ENCODE data around the gene BUD13. TPM values are rescaled to one million over a fixed set of nuclear protein-coding genes. Genes with fewer than 3 reads are reported as not detected.

Gene BUD13
- polyA plus RNA-seq: 19.1 and 20.5 TPM in 2 replicates
- 22.6 and 25.6 TPM in 2 replicates for polyA minus RNA-seq

GRCh38 chr11:116772443-116773202 lies at the start of gene BUD13:
Gene BUD13 (minus strand): TSS chr11:116772987. CDS start chr11:116772964, 23 bp downstream.
- Histone ChIP-seq H3F3A (ENCODE audit: insufficient read depth, low read length, poor library complexity, severe bottlenecking) (no peaks in the 10 kb centered on the region), H3K36me3 (ENCODE audit: insufficient read depth, low read length) (no peaks in the 10 kb centered on the region), H2AFZ (ENCODE audit: low read depth, low read length) (peak within 1 kb of the TSS; percentile 75), H3K9ac (ENCODE audit: low read length) (peak within 1 kb of the TSS; percentile 83), H3K4me2 (ENCODE audit: low read length) (peak within 1 kb of the TSS; percentile 99), H3K79me2 (replicated peaks; ENCODE audit: insufficient read depth, low read length) (peaks cover 16% of the 10 kb centered on the region), H4K20me1 (ENCODE audit: insufficient read depth) (no peaks in the 10 kb centered on the region), H3K4me3 (ENCODE audit: low read length) (peak within 1 kb of the TSS; percentile 95), H3K27me3 (ENCODE audit: insufficient read depth, low read depth, low read length) (no peaks in the 10 kb centered on the region), H3K9me2 (ENCODE audit: insufficient read depth, low read length) (no peaks in the 10 kb centered on the region), H3K27ac (ENCODE audit: low read length) (peak within 1 kb of the TSS; percentile 77), H3K9me3 (ENCODE audit: low read length) (no peaks in the 10 kb centered on the region)
- peak; percentile 49 for TF ChIP-seq TAF1 (IDR thresholded peaks at IDR 0.05; ENCODE audit: low read depth)
- peak; percentile 82 for TF ChIP-seq REST (IDR thresholded peaks at IDR 0.05; ENCODE audit: borderline replicate concordance)
- peak; percentile 59 for TF ChIP-seq SMC3 (conservative IDR thresholded peaks at IDR 0.05; ENCODE audit: poor library complexity)
- peak; percentile 84 for TF ChIP-seq POLR2AphosphoS5 (IDR thresholded peaks at IDR 0.05)
- TF ChIP-seq CTCF (IDR thresholded peaks at IDR 0.05; ENCODE audit: poor library complexity, severe bottlenecking): peak; percentile 32
- peak; percentile 58 for TF ChIP-seq EP300 (conservative IDR thresholded peaks at IDR 0.05; ENCODE audit: poor library complexity, severe bottlenecking)
- TF ChIP-seq MXI1 (conservative IDR thresholded peaks at IDR 0.05; ENCODE audit: poor library complexity, severe bottlenecking): peak; percentile 72
- TF ChIP-seq RAD21 (conservative IDR thresholded peaks at IDR 0.05): peak; percentile 45
- TF ChIP-seq EZH2 (IDR thresholded peaks at IDR 0.05; ENCODE audit: borderline replicate concordance, insufficient read depth, low read length, poor library complexity, severe bottlenecking): no peak

GRCh38 chr11:116822575-116822974 lies 49.8 kb upstream of the BUD13 start:
- H3F3A ChIP-seq (ENCODE audit: insufficient read depth, low read length, poor library complexity, severe bottlenecking): no peaks in the 10 kb centered on the region
- H3K4me3 ChIP-seq (ENCODE audit: low read length): no peak overlapping the region
- no peaks in the 10 kb centered on the region for H3K79me2 ChIP-seq (replicated peaks; ENCODE audit: insufficient read depth, low read length)
- H3K9ac ChIP-seq (ENCODE audit: low read length): no peak overlapping the region
- H3K36me3 ChIP-seq (ENCODE audit: insufficient read depth, low read length): no peaks in the 10 kb centered on the region
- H3K27me3 ChIP-seq (ENCODE audit: insufficient read depth, low read depth, low read length): no peaks in the 10 kb centered on the region
- no peak overlapping the region for H3K4me2 ChIP-seq (ENCODE audit: low read length)
- H3K9me3 ChIP-seq (ENCODE audit: low read length): no peaks in the 10 kb centered on the region
- H2AFZ ChIP-seq (ENCODE audit: low read depth, low read length): no peak overlapping the region
- no peaks in the 10 kb centered on the region for H4K20me1 ChIP-seq (ENCODE audit: insufficient read depth)
- TF ChIP-seq CTCF (IDR thresholded peaks at IDR 0.05; ENCODE audit: poor library complexity, severe bottlenecking): no peak
- no peak for TF ChIP-seq SMC3 (conservative IDR thresholded peaks at IDR 0.05; ENCODE audit: poor library complexity)
- TF ChIP-seq POLR2AphosphoS5 (IDR thresholded peaks at IDR 0.05): no peak
- no peak for TF ChIP-seq EZH2 (IDR thresholded peaks at IDR 0.05; ENCODE audit: borderline replicate concordance, insufficient read depth, low read length, poor library complexity, severe bottlenecking)
- TF ChIP-seq TAF1 (IDR thresholded peaks at IDR 0.05; ENCODE audit: low read depth): no peak
- no peak for TF ChIP-seq RAD21 (conservative IDR thresholded peaks at IDR 0.05)
- no peak for TF ChIP-seq MXI1 (conservative IDR thresholded peaks at IDR 0.05; ENCODE audit: poor library complexity, severe bottlenecking)
- TF ChIP-seq EP300 (conservative IDR thresholded peaks at IDR 0.05; ENCODE audit: poor library complexity, severe bottlenecking): no peak
- no peak for TF ChIP-seq REST (IDR thresholded peaks at IDR 0.05; ENCODE audit: borderline replicate concordance)
- H3K27ac ChIP-seq (ENCODE audit: low read length): no peak overlapping the region
- no peaks in the 10 kb centered on the region for H3K9me2 ChIP-seq (ENCODE audit: insufficient read depth, low read length)
